NOMO-1 (cell line): Measurements from ENCODE around the gene NOC4L.
"Not testable (repeated sequence)": the region's sequence is repeated elsewhere in the genome, so short reads cannot be mapped to it uniquely, and the experiment has no call there.

ENCODE experiments used
- DNase-seq, 2 experiments: peaks; one replicate each; lab custom pipeline; 2025; ENCODE audit not compliant: unreplicated experiment in 2 of 2; lab: John Stamatoyannopoulos, UW

Gene NOC4L

GRCh38 chr12:132191715-132192553 is 47.7 kb downstream of the NOC4L start:
- no peak for DNase-seq

GRCh38 chr12:132194056-132194455 is 49.8 kb downstream of the NOC4L start:
- DNase-seq: no peak

- DNase-seq: no peak
Measured at GRCh38 chr12:132194556-132194955, 50.3 kb downstream of the NOC4L start.

GRCh38 chr12:132195242-132195641 is 51.0 kb downstream of the NOC4L start:
- DNase-seq: not testable (repeated sequence)

- DNase-seq: no peak
Measured at GRCh38 chr12:132196038-132196872, 52.0 kb downstream of the NOC4L start.

- no peak for DNase-seq
Measured at GRCh38 chr12:132196873-132197390, 52.7 kb downstream of the NOC4L start.

GRCh38 chr12:132197581-132198354 is 53.5 kb downstream of the NOC4L start:
- no peak for DNase-seq

GRCh38 chr12:132199101-132199500 is 54.8 kb downstream of the NOC4L start:
- no peak for DNase-seq

GRCh38 chr12:132199526-132200319 is 55.5 kb downstream of the NOC4L start:
- DNase-seq: no peak

- DNase-seq: no peak
Measured at GRCh38 chr12:132200800-132201199, 56.5 kb downstream of the NOC4L start.

GRCh38 chr12:132201391-132202120 is 57.3 kb downstream of the NOC4L start:
- DNase-seq: no peak
